ENCODE measurements around the gene FANCD2.

GRCh38 chr3:10090179-10090578 lies 63.9 kb downstream of the FANCD2 start:
- no peak for TF ChIP-seq CTCF (IDR thresholded peaks at IDR 0.05; ENCODE audit: low read length)
- no peak for TF ChIP-seq EZH2 (optimal IDR thresholded peaks at IDR 0.05; ENCODE audit: low read depth, low read length)

Measured in MM.1S (cell line).